Common myeloid progenitor, CD34-positive (primary cell): ENCODE results near the gene ART4.

Experiments used
- CTCF ChIA-PET: fragments of 350-600 bp; sonication (Branson Sonifier 250); formaldehyde crosslinking; loops from one replicate; lab custom pipeline; 2021; ENCODE audit warnings: antibody characterized with exemption; lab: Charles Lee
- POLR2A ChIA-PET: fragments of 350-600 bp; sonication (Branson Sonifier 250); formaldehyde crosslinking; loops from one replicate; lab custom pipeline; 2021; ENCODE audit warnings: antibody characterized with exemption; lab: Charles Lee
- DNase-seq, 3 donors: peaks; one replicate each; pipeline versions ENCODE4 v3.0.0 to v3.0.0-alpha.2; 2013
- H3K27ac ChIP-seq, 2 experiments: 1 replicate in 1 of 2; 2 replicates in 1 of 2; pipeline ENCODE4 v1.7.0; 2013; ENCODE audit warnings: inconsistent platforms in 2 of 2, low read length in 2 of 2, mild to moderate bottlenecking in 2 of 2, low read depth in 1 of 2, moderate library complexity in 1 of 2; ENCODE audit not compliant: severe bottlenecking in 2 of 2, insufficient read depth in 1 of 2, poor library complexity in 1 of 2
- H3K27me3 ChIP-seq, 5 experiments: replicated peaks in 2 of 5; 1 replicate in 3 of 5; 2 replicates in 2 of 5; pipeline versions ENCODE4 v1.6.1 to v1.7.0; 2013; ENCODE audit warnings: low read length in 4 of 5, mild to moderate bottlenecking in 2 of 5, moderate library complexity in 2 of 5, inconsistent platforms in 1 of 5; ENCODE audit not compliant: insufficient read depth in 5 of 5, control insufficient read depth in 4 of 5
- H3K36me3 ChIP-seq, 4 experiments: 1 replicate in 2 of 4; 2 replicates in 2 of 4; pipeline versions ENCODE4 v1.6.1 to v1.7.0; 2013; ENCODE audit warnings: low read length in 3 of 4, control low read depth in 1 of 4, mild to moderate bottlenecking in 1 of 4; ENCODE audit not compliant: control insufficient read depth in 4 of 4, insufficient read depth in 4 of 4
- H3K4me1 ChIP-seq, 4 experiments: 1 replicate in 3 of 4; 2 replicates in 1 of 4; pipeline versions ENCODE4 v1.6.1 to v1.7.1; 2013; ENCODE audit warnings: low read length in 3 of 4, mild to moderate bottlenecking in 3 of 4, control low read depth in 1 of 4, inconsistent platforms in 1 of 4, moderate library complexity in 1 of 4; ENCODE audit not compliant: control insufficient read depth in 4 of 4, insufficient read depth in 4 of 4; ENCODE audit errors: control extremely low read depth in 1 of 4
- H3K4me3 ChIP-seq, 7 experiments: 1 replicate in 4 of 7; 2 replicates in 3 of 7; pipeline versions ENCODE4 v1.5.1 to v1.7.0; 2013; ENCODE audit warnings: mild to moderate bottlenecking in 7 of 7, low read length in 6 of 7, moderate library complexity in 6 of 7, inconsistent platforms in 2 of 7, low read depth in 2 of 7, control low read depth in 1 of 7; ENCODE audit not compliant: insufficient read depth in 4 of 7, control insufficient read depth in 1 of 7; ENCODE audit errors: extremely low read depth in 1 of 7
- H3K9me3 ChIP-seq, 5 experiments: 1 replicate in 4 of 5; 2 replicates in 1 of 5; pipeline versions ENCODE4 v1.6.1 to v1.7.1; 2013; ENCODE audit warnings: low read length in 4 of 5, mild to moderate bottlenecking in 2 of 5, inconsistent platforms in 1 of 5, low read depth in 1 of 5, moderate library complexity in 1 of 5; ENCODE audit not compliant: control insufficient read depth in 4 of 5, insufficient read depth in 2 of 5; ENCODE audit errors: control extremely low read depth in 1 of 5
- WGBS: methylation state at CpG from one replicate; pipeline ENCODE4 v1.1.5; 2013; ENCODE audit not compliant: insufficient coverage; 5-methylcytosine and 5-hydroxymethylcytosine counted together

Gene ART4

DNA sequence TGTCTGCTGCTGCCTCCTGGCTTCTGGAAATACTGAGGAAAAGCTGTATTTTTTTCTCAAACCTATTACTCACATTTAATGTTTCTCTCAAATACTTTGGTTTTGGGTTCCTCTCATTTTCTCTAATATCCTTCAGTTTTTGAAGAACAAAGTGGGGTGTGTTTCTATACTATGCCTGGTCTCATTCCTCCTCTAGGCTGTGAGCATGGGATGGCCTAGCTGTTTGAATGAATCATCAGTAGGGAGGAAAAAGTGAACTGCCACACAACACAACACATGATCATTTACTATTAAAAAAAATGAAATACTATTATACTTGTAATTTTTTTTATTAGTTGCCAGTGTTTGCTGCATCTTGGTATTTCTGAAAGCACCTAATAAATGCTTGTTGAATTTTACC, 18.1 kb downstream of the ART4 start:
- POLR2A ChIA-PET = no interaction called here
- CTCF ChIA-PET = interaction anchor here (1.0 kb wide), 2 partner anchors 28 to 70 kb away, joined by 3 to 4 read pairs; no protein-coding TSS in a partner anchor
- no peak overlapping the region for H3K27ac ChIP-seq
- DNase-seq = no peak
- no peak overlapping the region for H3K4me3 ChIP-seq
- H3K36me3 ChIP-seq = no peaks in the 10 kb centered on the region
- H3K27me3 ChIP-seq = no peaks in the 10 kb centered on the region
- H3K9me3 ChIP-seq = no peaks in the 10 kb centered on the region
- H3K4me1 ChIP-seq = no peaks in the 10 kb centered on the region

DNA sequence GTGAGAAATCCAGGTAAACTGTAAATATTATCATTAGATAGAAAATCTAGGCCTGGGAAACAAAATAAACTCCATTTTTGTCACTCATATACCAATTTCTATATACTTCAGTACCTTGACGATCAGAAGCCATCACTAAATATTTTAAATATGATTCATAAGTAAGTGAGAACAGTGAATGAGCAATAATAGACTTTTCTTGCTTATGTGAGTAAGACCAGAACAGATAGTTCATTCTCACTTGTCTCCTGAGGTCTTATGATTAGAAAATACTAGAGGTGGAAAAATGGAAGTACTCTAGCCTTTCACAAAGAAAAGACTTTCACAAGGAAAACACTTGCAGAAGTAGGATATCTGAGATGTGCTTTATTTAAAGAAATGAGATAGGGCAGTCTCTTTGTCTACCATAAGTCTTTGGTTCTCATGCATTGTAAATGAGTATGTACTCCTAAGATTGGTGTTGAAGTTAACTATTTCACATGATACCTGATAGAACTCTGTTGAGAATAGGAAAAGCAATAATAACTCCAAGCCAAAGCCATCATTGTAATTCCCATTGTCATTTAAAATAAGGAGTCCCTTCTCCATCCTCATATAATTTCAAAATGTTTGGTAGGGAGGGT, 19.2 kb downstream of the ART4 start:
- Histone ChIP-seq H3K36me3 (no peaks in the 10 kb centered on the region), H3K4me3 (no peak overlapping the region), H3K27me3 (no peaks in the 10 kb centered on the region), H3K9me3 (no peaks in the 10 kb centered on the region), H3K27ac (no peak overlapping the region), H3K4me1 (no peaks in the 10 kb centered on the region)
- ChIA-PET CTCF (no interaction called here), POLR2A (no interaction called here)
- DNase-seq = no peak
- WGBS = no CpG with 5 or more reads among the region's 1 CpG

DNA sequence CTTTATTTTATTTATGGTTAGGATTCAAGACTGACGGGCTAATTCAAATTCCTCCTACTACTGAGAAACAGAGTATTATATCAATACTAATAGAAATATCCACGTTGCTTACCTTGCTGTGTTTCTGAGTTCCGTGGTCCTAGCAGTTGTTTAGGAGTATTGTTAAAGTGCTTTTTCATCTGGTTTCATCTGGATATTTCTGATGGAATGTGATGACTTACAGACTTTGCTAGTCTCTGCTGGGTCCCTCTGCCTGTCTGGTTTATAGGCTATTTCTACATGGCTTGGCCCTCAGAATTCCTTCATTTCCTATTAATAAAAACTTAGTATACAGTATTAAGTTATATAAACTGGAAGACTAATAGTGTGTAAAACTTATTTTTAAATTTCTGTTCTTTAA, 29.3 kb downstream of the ART4 start, which contains the start of gene SMCO3:
Gene SMCO3 (minus strand): TSS at position 169 of the 400 bp plus-strand sequence. CDS start 7,502 bp downstream, outside the sequence.
- ChIA-PET CTCF (interaction anchor here (1.2 kb wide), 1 partner anchor 9 kb away, joined by 3 read pairs; no protein-coding TSS in a partner anchor), POLR2A (no interaction called here)
- Histone ChIP-seq H3K4me1 (peaks cover 0 to 2% (median 0%) of the 10 kb centered on the region in 4 experiments), H3K9me3 (no peaks in the 10 kb centered on the region), H3K27ac (no peak within 1 kb of the TSS), H3K4me3 (no peak within 1 kb of the TSS), H3K27me3 (no peaks in the 10 kb centered on the region), H3K36me3 (no peaks in the 10 kb centered on the region)
- DNase-seq = no peak
- no CpG with 5 or more reads among the region's 3 CpGs for WGBS

DNA sequence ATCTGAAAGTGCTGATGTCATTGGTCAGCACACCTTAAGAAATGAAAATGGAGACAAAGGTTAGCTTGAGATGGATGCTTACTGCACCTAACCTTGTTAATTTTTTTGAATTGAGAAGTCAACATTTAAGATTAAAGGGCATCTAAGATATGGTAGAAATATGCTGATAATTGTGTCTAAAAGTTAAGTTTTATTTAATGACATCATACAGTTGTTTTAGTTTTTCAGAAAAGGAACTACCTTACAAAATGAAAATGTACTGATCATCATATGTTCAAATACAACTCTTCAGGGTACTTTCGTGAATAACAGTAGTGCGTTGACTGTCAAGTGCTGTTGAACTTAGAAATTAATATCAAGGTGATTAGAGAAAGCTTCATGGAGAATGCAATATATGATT, 31.8 kb downstream of the ART4 start:
- no peaks in the 10 kb centered on the region for H3K27me3 ChIP-seq
- H3K4me3 ChIP-seq = no peak overlapping the region
- H3K36me3 ChIP-seq = no peaks in the 10 kb centered on the region
- WGBS = 100% methylated on average over 1 of the region's 2 CpGs
- ChIA-PET CTCF (interaction anchor here (1.0 kb wide), 1 partner anchor 184 kb away, joined by 3 read pairs; no protein-coding TSS in a partner anchor), POLR2A (no interaction called here)
- H3K9me3 ChIP-seq = no peaks in the 10 kb centered on the region
- H3K27ac ChIP-seq = no peak overlapping the region
- no peak for DNase-seq
- peaks cover 0 to 2% (median 0%) of the 10 kb centered on the region in 4 experiments for H3K4me1 ChIP-seq

DNA sequence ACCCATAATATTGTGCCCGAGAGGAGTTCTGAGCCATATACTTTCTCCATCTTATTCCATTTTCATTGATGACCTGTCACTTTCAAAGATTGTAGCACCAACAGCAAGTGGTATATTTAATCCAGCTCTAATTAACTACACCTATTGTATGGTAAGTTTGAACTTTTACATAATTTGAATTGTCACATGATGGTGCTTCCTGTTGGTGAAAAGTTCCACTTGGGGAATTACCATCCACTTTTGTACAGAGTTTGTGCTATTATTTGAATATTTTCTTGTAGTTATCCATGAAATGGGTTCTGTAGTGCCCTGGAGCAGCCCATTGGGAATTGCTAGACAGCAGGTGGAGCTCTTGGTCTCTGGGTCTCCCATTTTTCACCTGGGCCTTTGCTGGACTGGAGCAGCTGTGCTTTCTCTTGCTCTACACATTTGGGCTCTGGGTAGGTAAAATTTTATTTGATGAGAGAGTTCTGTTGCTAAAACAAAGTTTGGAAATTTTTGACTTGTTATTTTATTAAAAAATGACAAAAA, 32.3 kb downstream of the ART4 start:
- no peaks in the 10 kb centered on the region for H3K9me3 ChIP-seq
- CTCF ChIA-PET = interaction anchor here (0.7 to 1.5 kb wide), 5 partner anchors 11 to 186 kb away, joined by 3 to 4 read pairs (median 3); no protein-coding TSS in a partner anchor
- no peak for DNase-seq
- H3K27me3 ChIP-seq = no peaks in the 10 kb centered on the region
- no peaks in the 10 kb centered on the region for H3K36me3 ChIP-seq
- no peak overlapping the region for H3K27ac ChIP-seq
- POLR2A ChIA-PET = interaction anchor here (0.5 kb wide), 1 partner anchor 128 kb away, joined by 3 read pairs; no protein-coding TSS in a partner anchor
- WGBS = 100% methylated on average over 1 of the region's 1 CpG
- H3K4me1 ChIP-seq = peaks cover 0 to 2% (median 0%) of the 10 kb centered on the region in 4 experiments
- H3K4me3 ChIP-seq = no peak overlapping the region

DNA sequence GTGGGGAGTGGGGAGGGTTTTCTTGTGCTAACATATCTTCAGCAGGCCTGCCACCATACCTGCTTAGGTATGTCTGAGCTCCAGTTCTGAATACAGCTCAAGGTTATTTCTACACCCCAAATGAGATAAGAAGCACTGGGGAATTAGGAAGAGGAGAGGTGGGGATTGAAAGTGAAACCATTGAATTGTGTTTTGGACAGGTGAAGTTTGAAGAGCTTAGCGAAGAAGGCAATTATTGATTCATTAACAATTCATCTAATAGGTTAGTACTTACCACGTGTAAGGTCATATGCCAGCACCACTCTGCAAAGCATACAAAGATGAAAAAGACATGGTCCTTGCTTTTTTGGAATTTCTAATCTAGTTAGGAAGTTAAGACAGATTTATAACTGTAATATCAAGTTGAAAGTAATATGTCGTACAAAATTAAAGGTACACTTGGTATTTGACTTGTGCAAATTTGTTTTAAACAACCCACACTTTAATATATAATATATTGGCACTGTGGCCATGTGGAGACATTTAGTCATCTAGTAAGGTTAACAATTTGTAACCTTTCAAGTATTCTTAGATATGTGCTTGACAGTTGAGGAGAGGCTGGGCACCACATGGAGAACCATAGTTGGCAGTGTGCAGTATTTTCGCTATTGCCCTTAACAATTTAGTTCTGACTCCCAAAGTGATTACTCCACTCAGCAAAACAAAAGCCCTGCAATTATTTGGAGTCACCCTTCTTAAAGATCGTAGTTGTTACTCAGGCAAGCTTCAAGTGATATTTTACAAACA, 33.0 kb downstream of the ART4 start:
- Histone ChIP-seq H3K36me3 (no peaks in the 10 kb centered on the region), H3K4me3 (no peak overlapping the region), H3K9me3 (no peaks in the 10 kb centered on the region), H3K27ac (no peak overlapping the region), H3K27me3 (no peaks in the 10 kb centered on the region), H3K4me1 (peaks cover 0 to 2% (median 0%) of the 10 kb centered on the region in 4 experiments)
- ChIA-PET POLR2A (interaction anchor here (0.5 kb wide), 1 partner anchor 129 kb away, joined by 3 read pairs; no protein-coding TSS in a partner anchor), CTCF (interaction anchor here (0.7 to 1.5 kb wide), 5 partner anchors 10 to 187 kb away, joined by 3 to 4 read pairs (median 3); no protein-coding TSS in a partner anchor)
- no peak for DNase-seq
- WGBS = 100% methylated on average over 4 of the region's 5 CpGs
